SU-DHL-6 (cell line): ENCODE measurements around the gene LRP2.

Source experiments
- H2AFZ ChIP-seq: fragments of 200-600 bp; sonication (generic); 2 replicates; pipeline ENCODE4 v1.6.1; 2014; ENCODE audit warnings: low read depth, mild to moderate bottlenecking, moderate library complexity, mixed read lengths, antibody characterized with exemption, low read length; ENCODE audit not compliant: severe bottlenecking
- H3F3A ChIP-seq: fragments of 200-600 bp; shearing (Covaris generic); 2 replicates; pipeline ENCODE4 v1.6.0; 2016; ENCODE audit warnings: antibody characterized with exemption, mild to moderate bottlenecking; ENCODE audit not compliant: insufficient read depth
- H3K27ac ChIP-seq: fragments of 200-600 bp; sonication (generic); 2 replicates; pipeline ENCODE4 v1.5.1; 2016; ENCODE audit warnings: low read depth, mild to moderate bottlenecking, low read length, moderate library complexity, mixed read lengths
- H3K27me3 ChIP-seq: fragments of 200-600 bp; sonication (generic), shearing (Covaris generic); 2 replicates; pipeline ENCODE4 v1.6.0; 2014; ENCODE audit warnings: mild to moderate bottlenecking, low read length
- H3K36me3 ChIP-seq: fragments of 200-600 bp; sonication (generic); 2 replicates; pipeline ENCODE4 v1.6.1; 2014; ENCODE audit warnings: mild to moderate bottlenecking, low read length, mixed read lengths
- H3K4me2 ChIP-seq: fragments of 300-600, 200-600 bp; shearing (Covaris generic), sonication (generic); 2 replicates; pipeline ENCODE4 v1.6.0; 2014; ENCODE audit warnings: low read length, low read depth, mild to moderate bottlenecking; ENCODE audit not compliant: poor library complexity, severe bottlenecking
- H3K4me3 ChIP-seq: fragments of 200-600 bp; sonication (generic); 2 replicates; pipeline ENCODE4 v1.5.1; 2014; ENCODE audit warnings: antibody characterized with exemption, low read length, mild to moderate bottlenecking, mixed read lengths; ENCODE audit not compliant: insufficient read depth, poor library complexity, severe bottlenecking
- H3K79me2 ChIP-seq: fragments of 200-600 bp; sonication (generic); 2 replicates; pipeline ENCODE4 v1.6.1; 2014; ENCODE audit warnings: mild to moderate bottlenecking, low read length, moderate library complexity; ENCODE audit not compliant: insufficient read depth
- H3K9ac ChIP-seq: fragments of 200-600 bp; sonication (generic); 2 replicates; pipeline ENCODE4 v1.7.0; 2014; ENCODE audit warnings: mild to moderate bottlenecking, low read length
- H3K9me2 ChIP-seq: fragments of 200-600 bp; sonication (generic); replicated peaks from 2 replicates; pipeline ENCODE4 v1.6.1; 2014; ENCODE audit warnings: low read length; ENCODE audit not compliant: insufficient read depth
- H3K9me3 ChIP-seq: fragments of 200-600 bp; sonication (generic); 2 replicates; pipeline ENCODE4 v1.6.1; 2014; ENCODE audit warnings: low read length, mixed read lengths; ENCODE audit not compliant: insufficient read depth
- H4K20me1 ChIP-seq: fragments of 200-600 bp; sonication (generic); 2 replicates; pipeline ENCODE4 v1.6.1; 2014; ENCODE audit warnings: low read depth, mild to moderate bottlenecking, antibody characterized with exemption, low read length, moderate library complexity, mixed read lengths
- EZH2phosphoT487 ChIP-seq: fragments of 200-600 bp; sonication (generic), shearing (Covaris generic); conservative IDR thresholded peaks from 2 replicates; pipeline ENCODE4 v1.6.1; 2018; ENCODE audit warnings: mild to moderate bottlenecking, antibody characterized with exemption, low read length, moderate library complexity, mixed read lengths
- TF ChIP-seq, protein P1 (sequence below): fragments of 200-600 bp; sonication (generic); IDR thresholded peaks from one replicate; pipeline ENCODE4 v1.5.1; 2017; ENCODE audit warnings: antibody characterized with exemption, mild to moderate bottlenecking, low read length, moderate library complexity; ENCODE audit not compliant: insufficient read depth, poor library complexity, severe bottlenecking

LRP2 gene

DNA sequence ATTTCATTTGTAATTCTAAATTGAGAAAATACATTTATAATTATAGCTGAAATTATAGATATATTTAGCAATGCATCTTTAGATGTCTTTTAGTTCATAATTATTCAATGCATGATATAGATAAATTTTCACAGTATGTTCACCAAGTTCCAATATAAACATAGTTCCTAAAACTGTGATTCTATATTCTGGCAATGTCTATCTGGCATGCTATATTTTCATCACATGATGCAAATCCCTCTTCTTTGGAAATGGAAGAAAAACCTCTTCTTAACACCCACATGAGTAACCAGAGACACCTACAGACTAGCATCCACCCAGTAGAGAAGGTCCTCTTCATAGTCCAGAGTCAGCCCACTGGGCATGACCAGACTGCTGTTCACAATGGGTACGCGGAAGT, 157.2 kb downstream of the LRP2 start:
- H3K4me3 ChIP-seq, result no peak overlapping the region
- no peaks in the 10 kb centered on the region for H3K79me2 ChIP-seq
- no peaks in the 10 kb centered on the region for H3K9me2 ChIP-seq
- no peaks in the 10 kb centered on the region for H3K27me3 ChIP-seq
- no peaks in the 10 kb centered on the region for H4K20me1 ChIP-seq
- no peak overlapping the region for H2AFZ ChIP-seq
- H3K9me3 ChIP-seq, result no peaks in the 10 kb centered on the region
- H3K9ac ChIP-seq, result no peak overlapping the region
- no peak overlapping the region for H3K27ac ChIP-seq
- H3F3A ChIP-seq, result no peaks in the 10 kb centered on the region
- TF ChIP-seq EZH2phosphoT487, result no peak
- TF ChIP-seq, protein P1, sequence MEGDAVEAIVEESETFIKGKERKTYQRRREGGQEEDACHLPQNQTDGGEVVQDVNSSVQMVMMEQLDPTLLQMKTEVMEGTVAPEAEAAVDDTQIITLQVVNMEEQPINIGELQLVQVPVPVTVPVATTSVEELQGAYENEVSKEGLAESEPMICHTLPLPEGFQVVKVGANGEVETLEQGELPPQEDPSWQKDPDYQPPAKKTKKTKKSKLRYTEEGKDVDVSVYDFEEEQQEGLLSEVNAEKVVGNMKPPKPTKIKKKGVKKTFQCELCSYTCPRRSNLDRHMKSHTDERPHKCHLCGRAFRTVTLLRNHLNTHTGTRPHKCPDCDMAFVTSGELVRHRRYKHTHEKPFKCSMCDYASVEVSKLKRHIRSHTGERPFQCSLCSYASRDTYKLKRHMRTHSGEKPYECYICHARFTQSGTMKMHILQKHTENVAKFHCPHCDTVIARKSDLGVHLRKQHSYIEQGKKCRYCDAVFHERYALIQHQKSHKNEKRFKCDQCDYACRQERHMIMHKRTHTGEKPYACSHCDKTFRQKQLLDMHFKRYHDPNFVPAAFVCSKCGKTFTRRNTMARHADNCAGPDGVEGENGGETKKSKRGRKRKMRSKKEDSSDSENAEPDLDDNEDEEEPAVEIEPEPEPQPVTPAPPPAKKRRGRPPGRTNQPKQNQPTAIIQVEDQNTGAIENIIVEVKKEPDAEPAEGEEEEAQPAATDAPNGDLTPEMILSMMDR, result no peak
- no peak overlapping the region for H3K4me2 ChIP-seq
- H3K36me3 ChIP-seq, result no peaks in the 10 kb centered on the region

DNA sequence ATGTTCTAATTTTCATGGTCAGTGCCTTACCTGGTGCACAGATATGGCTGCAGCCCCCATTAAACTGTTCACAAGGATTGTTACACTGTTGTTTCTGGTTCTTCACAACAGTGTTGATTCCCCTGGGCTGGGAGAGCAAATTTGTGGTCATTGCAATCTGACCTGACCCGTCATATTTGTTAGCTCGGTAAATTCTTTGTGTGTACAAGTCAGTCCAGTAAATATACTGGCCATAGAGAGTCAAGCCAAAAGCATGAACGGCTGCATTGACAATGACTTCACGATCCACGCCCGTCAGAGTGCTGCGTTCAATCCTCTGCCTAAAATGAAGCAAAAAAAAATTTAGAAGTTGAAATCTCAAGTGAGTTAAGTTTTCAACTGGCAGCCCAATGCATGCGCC, 158.4 kb downstream of the LRP2 start:
- TF ChIP-seq, protein P1, result no peak
- no peak for TF ChIP-seq EZH2phosphoT487
- no peak overlapping the region for H3K27ac ChIP-seq
- H3K9ac ChIP-seq, result no peak overlapping the region
- no peaks in the 10 kb centered on the region for H3K27me3 ChIP-seq
- H3K79me2 ChIP-seq, result no peaks in the 10 kb centered on the region
- H3K9me2 ChIP-seq, result no peaks in the 10 kb centered on the region
- no peak overlapping the region for H3K4me3 ChIP-seq
- no peaks in the 10 kb centered on the region for H3K9me3 ChIP-seq
- no peak overlapping the region for H3K4me2 ChIP-seq
- no peaks in the 10 kb centered on the region for H4K20me1 ChIP-seq
- H2AFZ ChIP-seq, result no peak overlapping the region
- H3K36me3 ChIP-seq, result no peaks in the 10 kb centered on the region
- no peaks in the 10 kb centered on the region for H3F3A ChIP-seq

DNA sequence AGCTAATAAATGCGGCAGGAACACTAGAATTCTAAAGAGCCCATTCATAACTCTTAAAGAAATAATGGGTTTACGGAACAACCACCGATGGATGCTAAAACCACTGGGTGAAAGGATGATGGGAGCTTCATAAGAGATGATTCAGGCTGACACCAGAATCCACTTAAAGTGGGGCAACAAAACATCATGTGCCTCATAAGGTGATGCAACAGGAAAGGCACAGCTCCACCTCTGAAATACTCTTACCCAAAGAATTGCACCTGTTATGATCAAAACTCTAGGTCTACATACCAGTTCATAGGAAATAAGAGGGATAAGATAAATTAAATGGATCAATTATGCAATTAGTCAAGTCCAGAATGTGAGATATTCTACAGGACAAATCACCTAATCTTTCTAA, 161.6 kb downstream of the LRP2 start:
- Histone ChIP-seq H3K4me2 (no peak overlapping the region), H3K9me2 (no peaks in the 10 kb centered on the region), H3K79me2 (no peaks in the 10 kb centered on the region), H2AFZ (no peak overlapping the region), H3K27ac (no peak overlapping the region), H3F3A (no peaks in the 10 kb centered on the region), H3K4me3 (no peak overlapping the region), H3K9ac (no peak overlapping the region), H4K20me1 (no peaks in the 10 kb centered on the region), H3K9me3 (no peaks in the 10 kb centered on the region), H3K36me3 (no peaks in the 10 kb centered on the region), H3K27me3 (no peaks in the 10 kb centered on the region)
- TF ChIP-seq EZH2phosphoT487, result no peak

DNA sequence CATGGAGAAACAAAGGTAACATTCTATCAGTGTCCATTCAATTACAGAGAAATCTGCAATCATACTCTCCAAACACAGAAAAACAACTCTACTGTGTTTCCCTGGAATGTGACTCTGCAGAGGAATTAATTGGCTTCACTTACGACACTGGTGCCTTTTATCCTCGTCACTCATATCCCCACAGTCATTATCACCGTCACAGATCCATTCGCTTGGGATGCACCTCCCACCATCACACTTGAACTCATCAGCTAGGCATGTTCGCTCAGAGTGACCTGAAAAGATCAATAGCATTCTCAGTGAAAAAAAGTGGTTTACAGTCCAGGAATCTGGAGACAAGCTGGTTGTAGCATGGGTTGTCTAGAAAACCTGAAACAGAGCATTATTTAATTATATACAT, 168.7 kb downstream of the LRP2 start:
- H3K9ac ChIP-seq, result no peak overlapping the region
- TF ChIP-seq, protein P1, result no peak
- TF ChIP-seq EZH2phosphoT487, result no peak
- H4K20me1 ChIP-seq, result no peaks in the 10 kb centered on the region
- H2AFZ ChIP-seq, result no peak overlapping the region
- H3K79me2 ChIP-seq, result no peaks in the 10 kb centered on the region
- H3K36me3 ChIP-seq, result no peaks in the 10 kb centered on the region
- no peaks in the 10 kb centered on the region for H3K27me3 ChIP-seq
- no peaks in the 10 kb centered on the region for H3K9me2 ChIP-seq
- H3K4me3 ChIP-seq, result no peak overlapping the region
- no peak overlapping the region for H3K27ac ChIP-seq
- H3K9me3 ChIP-seq, result no peaks in the 10 kb centered on the region
- no peak overlapping the region for H3K4me2 ChIP-seq
- H3F3A ChIP-seq, result no peaks in the 10 kb centered on the region
